Liver (tissue), 9 donors: ENCODE measurements around the gene MFSD6. TPM values are rescaled to one million over a fixed set of nuclear protein-coding genes. Genes with fewer than 3 reads are reported as not detected.

Experiments
- DNase-seq: peaks from one replicate; pipeline ENCODE4 v3.0.0-alpha.2; 2017; ENCODE audit warnings: low spot score
- H3K27ac ChIP-seq, 2 donors: one replicate each; pipeline ENCODE4 v1.7.0; 2013; ENCODE audit warnings: inconsistent platforms in 2 of 2, low read length in 2 of 2, control low read depth in 1 of 2, low read depth in 1 of 2, mild to moderate bottlenecking in 1 of 2
- H3K27me3 ChIP-seq, 4 donors: one replicate each; pipeline versions ENCODE4 v1.6.1 to v1.7.0; 2013; ENCODE audit warnings: low read length in 3 of 4, inconsistent platforms in 1 of 4, mild to moderate bottlenecking in 1 of 4, moderate library complexity in 1 of 4; ENCODE audit not compliant: control insufficient read depth in 4 of 4, insufficient read depth in 4 of 4
- H3K36me3 ChIP-seq, 4 donors: one replicate each; pipeline versions ENCODE4 v1.6.1 to v1.7.0; 2013; ENCODE audit warnings: low read length in 3 of 4, mild to moderate bottlenecking in 3 of 4, low read depth in 1 of 4, moderate library complexity in 1 of 4; ENCODE audit not compliant: control insufficient read depth in 4 of 4, insufficient read depth in 3 of 4
- H3K4me1 ChIP-seq, 4 donors: one replicate each; pipeline versions ENCODE4 v1.6.1 to v1.7.0; 2013; ENCODE audit warnings: low read length in 3 of 4, mild to moderate bottlenecking in 3 of 4, moderate library complexity in 1 of 4; ENCODE audit not compliant: control insufficient read depth in 4 of 4, insufficient read depth in 4 of 4
- H3K4me3 ChIP-seq, 3 donors: one replicate each; pipeline versions ENCODE4 v1.6.1 to v1.7.0; 2013; ENCODE audit warnings: low read length in 3 of 3, control low read depth in 1 of 3, low read depth in 1 of 3, mild to moderate bottlenecking in 1 of 3
- H3K9ac ChIP-seq, 2 donors: one replicate each; pipeline ENCODE4 v1.7.0; 2013; ENCODE audit warnings: low read length in 2 of 2, mild to moderate bottlenecking in 2 of 2, moderate library complexity in 2 of 2, control low read depth in 1 of 2, low read depth in 1 of 2
- H3K9me3 ChIP-seq, 4 donors: one replicate each; pipeline versions ENCODE4 v1.6.1 to v1.7.0; 2013; ENCODE audit warnings: low read length in 3 of 4; ENCODE audit not compliant: control insufficient read depth in 4 of 4
- ATF3 ChIP-seq: IDR thresholded peaks from 2 replicates; pipeline ENCODE4 v1.6.1; 2016; ENCODE audit warnings: antibody characterized with exemption
- CTCF ChIP-seq: fragments of 150-350 bp; IDR thresholded peaks from 2 replicates; pipeline ENCODE4 v1.5.1; 2017; ENCODE audit warnings: improper control_type of control experiment, low read depth, low read length; ENCODE audit not compliant: missing input control
- FOXA1 ChIP-seq: IDR thresholded peaks from 2 replicates; pipeline ENCODE4 v1.6.1; 2016; ENCODE audit warnings: antibody characterized with exemption
- FOXA2 ChIP-seq: IDR thresholded peaks from 2 replicates; pipeline ENCODE4 v1.6.1; 2016; ENCODE audit warnings: antibody characterized with exemption
- GABPA ChIP-seq, 2 donors: IDR thresholded peaks in 1 of 2; conservative IDR thresholded peaks in 1 of 2; 2 replicates each; pipeline ENCODE4 v1.6.1; 2016; ENCODE audit warnings: antibody characterized with exemption in 2 of 2, mild to moderate bottlenecking in 1 of 2, moderate library complexity in 1 of 2
- HNF4A ChIP-seq, 2 donors: conservative IDR thresholded peaks; 2 replicates each; pipeline ENCODE4 v1.6.1; 2016; ENCODE audit warnings: antibody characterized with exemption in 2 of 2, mild to moderate bottlenecking in 2 of 2
- HNF4G ChIP-seq: IDR thresholded peaks from 2 replicates; pipeline ENCODE4 v1.6.1; 2016; ENCODE audit warnings: antibody characterized with exemption
- JUND ChIP-seq, 2 donors: IDR thresholded peaks; 2 replicates each; pipeline ENCODE4 v1.6.1; 2016; ENCODE audit warnings: antibody characterized with exemption in 2 of 2
- MAX ChIP-seq: IDR thresholded peaks from 2 replicates; pipeline ENCODE4 v1.6.1; 2016; ENCODE audit warnings: antibody characterized with exemption
- NR2F2 ChIP-seq: IDR thresholded peaks from 2 replicates; pipeline ENCODE4 v1.6.1; 2016; ENCODE audit warnings: antibody characterized with exemption
- RAD21 ChIP-seq, 2 donors: IDR thresholded peaks; 2 replicates each; pipeline ENCODE4 v1.6.1; 2016; ENCODE audit warnings: antibody characterized with exemption in 2 of 2, mild to moderate bottlenecking in 2 of 2
- REST ChIP-seq: IDR thresholded peaks from 2 replicates; pipeline ENCODE4 v1.6.1; 2016; ENCODE audit warnings: antibody characterized with exemption, mild to moderate bottlenecking
- RXRA ChIP-seq, 2 donors: IDR thresholded peaks; 2 replicates each; pipeline ENCODE4 v1.6.1; 2017 to 2018; ENCODE audit warnings: antibody characterized with exemption in 2 of 2, mild to moderate bottlenecking in 1 of 2
- SP1 ChIP-seq: IDR thresholded peaks from 2 replicates; pipeline ENCODE4 v1.6.1; 2018; ENCODE audit warnings: antibody characterized with exemption, mild to moderate bottlenecking
- YY1 ChIP-seq: IDR thresholded peaks from 2 replicates; pipeline ENCODE4 v1.6.1; 2016; ENCODE audit warnings: antibody characterized with exemption, mild to moderate bottlenecking
- ZBTB33 ChIP-seq: IDR thresholded peaks from 2 replicates; pipeline ENCODE4 v1.6.1; 2016; ENCODE audit warnings: antibody characterized with exemption
- WGBS: extraction: QIAGEN DNeasy Blood & Tissue Kit; methylation state at CpG from one replicate; pipeline ENCODE4 v1.1.7; 2013; 5-methylcytosine and 5-hydroxymethylcytosine counted together
- polyA plus RNA-seq, 2 donors: library from polyadenylated mRNA; stranded (reverse) in 1 of 2; unstranded in 1 of 2; fragments of 200-250 nt in 1 of 2; fragments of >200 nt in 1 of 2; fragmentation: Nextera tagmentation in 1 of 2; extraction: Ambion mirVana in 1 of 2; gene quantifications; one replicate each; pipeline versions ENCODE4 v1.2.1 to v1.2.3, GENCODE V29; 2013 to 2015
- total RNA-seq, 2 donors: library from RNA; depleted of rRNA; stranded (reverse); fragments of >200 nt; gene quantifications; one replicate each; pipeline ENCODE4 v1.2.3, GENCODE V29; 2014
- donor health status: healthy.
- donor health status: healthy.
- donor health status: healthy.
- donor health status: healthy.
- donor health status: healthy.

The MFSD6 gene
- total and polyA plus RNA-seq, 4 donors = 0.83 to 9.5 (median 2.4) TPM

- H3K36me3 ChIP-seq = peaks cover 0 to 3% (median 0%) of the 10 kb centered on the region in 4 donors
- H3K9ac ChIP-seq = no peak overlapping the region
- no peaks in the 10 kb centered on the region for H3K27me3 ChIP-seq
- no peak overlapping the region for H3K4me3 ChIP-seq
- no peak for DNase-seq
- TF ChIP-seq JUND (IDR thresholded peaks at IDR 0.05) = no peak
- TF ChIP-seq ZBTB33 = no peak
- no peak for TF ChIP-seq YY1
- no peak for TF ChIP-seq FOXA2
- no peak for TF ChIP-seq HNF4A (conservative IDR thresholded peaks at IDR 0.05)
- no peak for TF ChIP-seq RAD21 (IDR thresholded peaks at IDR 0.05)
- no peak for TF ChIP-seq RXRA (IDR thresholded peaks at IDR 0.05)
- TF ChIP-seq HNF4G = no peak
- TF ChIP-seq CTCF = no peak
- TF ChIP-seq FOXA1 = no peak
- TF ChIP-seq GABPA (IDR thresholded peaks at IDR 0.05 in 1 of 2, conservative IDR thresholded peaks at IDR 0.05 in 1 of 2) = no peak
- no peak for TF ChIP-seq REST
- no peak for TF ChIP-seq SP1
- TF ChIP-seq ATF3 = no peak
- no peak for TF ChIP-seq MAX
- no peak for TF ChIP-seq NR2F2
- WGBS = 95% methylated on average over 2 of the region's 2 CpGs
- H3K27ac ChIP-seq = no peak overlapping the region
- H3K9me3 ChIP-seq = no peaks in the 10 kb centered on the region
- no peaks in the 10 kb centered on the region for H3K4me1 ChIP-seq
Measured at GRCh38 chr2:190517468-190517867, 109.3 kb downstream of the MFSD6 start.
